ENCODE results near the gene ITGA11. TPM values are rescaled to one million over a fixed set of nuclear protein-coding genes. Genes with fewer than 3 reads are reported as not detected.

Gene ITGA11
- polyA plus RNA-seq, 1 of the 3 experiments (the other 2 are of a cell fraction): 0.49 TPM

GRCh38 chr15:68278345-68278594 lies 153.7 kb downstream of the ITGA11 start:
- Histone ChIP-seq H3K79me2 (ENCODE audit: insufficient read depth) (peaks cover 84% of the 10 kb centered on the region), H3K27me3 (ENCODE audit: insufficient read depth) (no peaks in the 10 kb centered on the region), H2AFZ (ENCODE audit: low read depth) (no peak overlapping the region), H3K36me3 (replicated peaks in 1 of 2; ENCODE audit: control insufficient read depth in 1 of 2, insufficient read depth in 2 of 2, low read length in 1 of 2) (peaks cover 7 to 11% of the 10 kb centered on the region in 2 experiments), H3K4me2 (peak overlapping the region; percentile 82), H3F3A (replicated peaks; ENCODE audit: insufficient read depth) (peaks cover 19% of the 10 kb centered on the region), H4K20me1 (ENCODE audit: insufficient read depth) (peaks cover 49% of the 10 kb centered on the region), H3K4me3 (ENCODE audit: low read depth in 2 of 2, low read length in 1 of 2) (peak overlapping the region; percentile 86 to 98), H3K9me3 (no peaks in the 10 kb centered on the region), H3K9me2 (no peaks in the 10 kb centered on the region), H3K27ac (ENCODE audit: low read depth in 2 of 2, low read length in 1 of 2) (peak overlapping the region; percentile 97 to 99), H3K9ac (peak overlapping the region; percentile 98), H3K4me1 (ENCODE audit: control insufficient read depth in 1 of 2, insufficient read depth in 2 of 2, low read depth in 1 of 2, low read length in 1 of 2) (peaks cover 14 to 36% of the 10 kb centered on the region in 2 experiments; a peak in 3 of 4 replicates)
- WGBS (ENCODE audit: low lambda C conversion rate): 0% methylated on average over 17 of the region's 22 CpGs
- no peak for TF ChIP-seq REST (IDR thresholded peaks at IDR 0.05; ENCODE audit: low read depth, low read length)
- no peak for DNase-seq
- ChIA-PET POLR2A (interaction anchor here (1.1 to 2.5 kb wide), 7 partner anchors 11 to 541 kb away, joined by 5 to 16 read pairs (median 6); no protein-coding TSS in a partner anchor), CTCF (interaction anchor here (1.7 to 2.9 kb wide), 3 partner anchors 25 to 29 kb away, joined by 5 to 19 read pairs (median 8); no protein-coding TSS in a partner anchor)

GRCh38 chr15:68277603-68278344 lies 154.2 kb downstream of the ITGA11 start, which contains the start of gene FEM1B:
TSS of gene FEM1B (plus strand) at chr15:68277745. CDS start at chr15:68278418, 673 bp downstream.
- Histone ChIP-seq H3K9me2 (no peaks in the 10 kb centered on the region), H3K9ac (peak within 1 kb of the TSS; percentile 98), H3K4me1 (ENCODE audit: control insufficient read depth in 1 of 2, insufficient read depth in 2 of 2, low read depth in 1 of 2, low read length in 1 of 2) (peaks cover 16 to 36% of the 10 kb centered on the region in 2 experiments; a peak in 3 of 4 replicates), H2AFZ (ENCODE audit: low read depth) (peak within 1 kb of the TSS; percentile 99), H4K20me1 (ENCODE audit: insufficient read depth) (peaks cover 44% of the 10 kb centered on the region), H3F3A (replicated peaks; ENCODE audit: insufficient read depth) (peaks cover 24% of the 10 kb centered on the region), H3K27ac (ENCODE audit: low read depth in 2 of 2, low read length in 1 of 2) (peak within 1 kb of the TSS; percentile 97 to 99), H3K27me3 (ENCODE audit: insufficient read depth) (no peaks in the 10 kb centered on the region), H3K36me3 (replicated peaks in 1 of 2; ENCODE audit: control insufficient read depth in 1 of 2, insufficient read depth in 2 of 2, low read length in 1 of 2) (peaks cover 7 to 11% of the 10 kb centered on the region in 2 experiments), H3K9me3 (no peaks in the 10 kb centered on the region), H3K4me2 (peak within 1 kb of the TSS; percentile 82), H3K79me2 (ENCODE audit: insufficient read depth) (peaks cover 79% of the 10 kb centered on the region), H3K4me3 (ENCODE audit: low read depth in 2 of 2, low read length in 1 of 2) (peak within 1 kb of the TSS; percentile 86 to 98)
- 0% methylated on average over 16 of the region's 85 CpGs for WGBS (ENCODE audit: low lambda C conversion rate)
- peak; percentile 93 for DNase-seq
- ChIA-PET POLR2A (interaction anchor here (0.7 to 2.5 kb wide), 11 partner anchors 12 to 542 kb away, joined by 3 to 16 read pairs (median 5); no protein-coding TSS in a partner anchor), CTCF (interaction anchor here (0.7 to 2.9 kb wide), 7 partner anchors 17 to 48 kb away, joined by 3 to 19 read pairs (median 4); no protein-coding TSS in a partner anchor)
- peak; percentile 42; the same call in 1 of the 2 replicates for TF ChIP-seq CTCF (IDR thresholded peaks at IDR 0.05)
- TF ChIP-seq RAD21 (IDR thresholded peaks at IDR 0.05; ENCODE audit: low read length): no peak
- peak; percentile 15; the same call in 1 of the 2 replicates for TF ChIP-seq TEAD4 (IDR thresholded peaks at IDR 0.05; ENCODE audit: borderline replicate concordance, insufficient read depth)
- peak; percentile 14; the same call in 1 of the 2 replicates for TF ChIP-seq ZBTB33 (IDR thresholded peaks at IDR 0.05; ENCODE audit: borderline replicate concordance, low read depth)
- peak; percentile 69 for TF ChIP-seq MXI1 (IDR thresholded peaks at IDR 0.05; ENCODE audit: low read depth, low read length)
- peak; percentile 20; the same call in 1 of the 2 replicates for TF ChIP-seq IRF3 (IDR thresholded peaks at IDR 0.05; ENCODE audit: low read depth, low read length)
- 0 out of 2 replicates have a peak, but pooled peaks have one; percentile 38 for TF ChIP-seq USF1 (IDR thresholded peaks at IDR 0.05; ENCODE audit: borderline replicate concordance, low read depth)
- TF ChIP-seq TCF12 (IDR thresholded peaks at IDR 0.05): peak; percentile 47; the same call in 1 of the 2 replicates
- no peak for TF ChIP-seq CHD2 (IDR thresholded peaks at IDR 0.05; ENCODE audit: low read length, partially characterized antibody)
- no peak; the same call in 1 of the 2 replicates for TF ChIP-seq NFIC (IDR thresholded peaks at IDR 0.05; ENCODE audit: borderline replicate concordance)
- TF ChIP-seq ELF1 (IDR thresholded peaks at IDR 0.05): peak; percentile 71
- TF ChIP-seq RXRA (IDR thresholded peaks at IDR 0.05; ENCODE audit: borderline replicate concordance, low read depth): peak; percentile 33; the same call in 1 of the 2 replicates
- peak; percentile 65 for TF ChIP-seq GATA2 (CRISPR knock-in tag; IDR thresholded peaks at IDR 0.05)
- TF ChIP-seq MAX (IDR thresholded peaks at IDR 0.05; ENCODE audit: low read depth): peak; percentile 61

Data from SK-N-SH (cell line).